Ishikawa (cell line): ENCODE data around the gene PROM1.

Experiments
- CEBPB ChIP-seq: IDR thresholded peaks from 2 replicates; pipeline ENCODE4 v1.6.1; 2012
- CREB1 ChIP-seq: IDR thresholded peaks from 2 replicates; pipeline ENCODE4 v1.6.1; 2012; ENCODE audit warnings: low read depth
- EGR1 ChIP-seq: IDR thresholded peaks from 2 replicates; pipeline ENCODE4 v1.6.1; 2012
- EP300 ChIP-seq: IDR thresholded peaks from 2 replicates; pipeline ENCODE4 v1.6.1; 2012; ENCODE audit warnings: borderline replicate concordance
- FOXM1 ChIP-seq: IDR thresholded peaks from 2 replicates; pipeline ENCODE4 v1.6.1; 2012; ENCODE audit warnings: low read depth, borderline replicate concordance
- NFIC ChIP-seq: IDR thresholded peaks from 2 replicates; pipeline ENCODE4 v1.6.1; 2012
- RAD21 ChIP-seq: IDR thresholded peaks from 2 replicates; pipeline ENCODE4 v1.6.1; 2012; ENCODE audit warnings: low read depth
- REST ChIP-seq: IDR thresholded peaks from 2 replicates; pipeline ENCODE4 v1.6.1; 2012; ENCODE audit warnings: low read depth, mild to moderate bottlenecking
- TAF1 ChIP-seq: IDR thresholded peaks from 2 replicates; pipeline ENCODE4 v1.6.1; 2012; ENCODE audit warnings: low read depth, mild to moderate bottlenecking
- TCF12 ChIP-seq: IDR thresholded peaks from 2 replicates; pipeline ENCODE4 v1.6.1; 2012; ENCODE audit warnings: low read depth
- TEAD4 ChIP-seq: IDR thresholded peaks from 2 replicates; pipeline ENCODE4 v1.6.1; 2012
- USF1 ChIP-seq: IDR thresholded peaks from 2 replicates; pipeline ENCODE4 v1.6.1; 2012
- YY1 ChIP-seq: IDR thresholded peaks from 2 replicates; pipeline ENCODE4 v1.6.1; 2012; ENCODE audit warnings: low read depth
- ZBTB7A ChIP-seq: IDR thresholded peaks from 2 replicates; pipeline ENCODE4 v1.6.1; 2012; ENCODE audit warnings: low read depth
- TF ChIP-seq, protein P1 (sequence below): IDR thresholded peaks from 2 replicates; pipeline ENCODE4 v1.6.1; 2012

Gene PROM1

GRCh38 chr4:15964159-15964558, 119.7 kb downstream of the PROM1 start:
- no peak for TF ChIP-seq REST
- peak; percentile 42 for TF ChIP-seq RAD21

DNA sequence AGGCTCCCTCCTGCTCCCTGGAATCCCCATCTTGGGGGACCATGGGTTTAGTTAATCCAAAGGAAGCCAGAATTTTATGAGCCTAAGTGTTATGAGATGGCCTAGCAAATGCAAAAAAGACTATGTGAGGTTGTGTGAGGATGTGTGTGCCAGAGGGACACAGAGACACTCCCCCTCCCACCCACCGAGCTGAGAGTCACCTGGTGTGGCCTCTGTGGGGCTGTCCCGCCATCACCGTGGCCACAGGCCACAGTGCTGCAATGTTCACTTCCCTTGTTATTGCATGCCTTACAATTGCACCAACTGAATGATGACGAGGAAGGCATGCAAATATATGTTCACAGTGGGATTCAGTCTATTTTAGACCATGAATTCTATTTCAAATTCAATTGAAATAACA, 120.2 kb downstream of the PROM1 start:
- TF ChIP-seq CREB1 (no peak), USF1 (no peak), EP300 (no peak), ZBTB7A (no peak), FOXM1 (no peak), YY1 (no peak), TCF12 (no peak), REST (no peak), RAD21 (no peak), TAF1 (no peak), TEAD4 (no peak), NFIC (no peak), EGR1 (no peak), CEBPB (no peak)
- TF ChIP-seq, protein P1, sequence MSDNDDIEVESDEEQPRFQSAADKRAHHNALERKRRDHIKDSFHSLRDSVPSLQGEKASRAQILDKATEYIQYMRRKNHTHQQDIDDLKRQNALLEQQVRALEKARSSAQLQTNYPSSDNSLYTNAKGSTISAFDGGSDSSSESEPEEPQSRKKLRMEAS, result no peak

DNA sequence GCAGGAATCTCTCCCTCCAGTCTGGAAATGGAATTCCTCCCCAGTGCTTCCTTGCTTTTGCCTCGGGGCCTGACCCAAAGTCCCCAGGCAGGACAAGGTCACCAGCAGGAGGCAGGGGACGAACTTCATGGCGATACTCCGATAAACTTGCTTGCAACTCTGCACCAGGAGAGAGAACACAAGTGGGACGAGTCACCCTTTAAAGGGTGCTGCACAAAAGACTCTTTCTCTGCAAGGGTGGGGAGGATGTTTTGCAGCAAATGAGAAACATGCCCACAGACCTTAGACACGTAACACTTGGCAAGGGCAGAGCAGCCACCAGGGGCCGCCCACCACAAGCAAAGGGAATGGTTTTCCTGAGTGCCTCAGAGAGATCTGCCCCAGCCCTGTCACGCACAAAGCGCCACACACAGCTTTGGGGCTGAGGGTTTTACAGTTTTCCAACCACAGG, 120.8 kb downstream of the PROM1 start, which contains the start of gene FGFBP2:
TSS of gene FGFBP2 (minus strand) at position 175 of the 451 bp plus-strand sequence. CDS start at position 129, 46 bp downstream.
- TF ChIP-seq RAD21 (peak; percentile 76), REST (no peak)
- TF ChIP-seq, protein P1, result no peak

DNA sequence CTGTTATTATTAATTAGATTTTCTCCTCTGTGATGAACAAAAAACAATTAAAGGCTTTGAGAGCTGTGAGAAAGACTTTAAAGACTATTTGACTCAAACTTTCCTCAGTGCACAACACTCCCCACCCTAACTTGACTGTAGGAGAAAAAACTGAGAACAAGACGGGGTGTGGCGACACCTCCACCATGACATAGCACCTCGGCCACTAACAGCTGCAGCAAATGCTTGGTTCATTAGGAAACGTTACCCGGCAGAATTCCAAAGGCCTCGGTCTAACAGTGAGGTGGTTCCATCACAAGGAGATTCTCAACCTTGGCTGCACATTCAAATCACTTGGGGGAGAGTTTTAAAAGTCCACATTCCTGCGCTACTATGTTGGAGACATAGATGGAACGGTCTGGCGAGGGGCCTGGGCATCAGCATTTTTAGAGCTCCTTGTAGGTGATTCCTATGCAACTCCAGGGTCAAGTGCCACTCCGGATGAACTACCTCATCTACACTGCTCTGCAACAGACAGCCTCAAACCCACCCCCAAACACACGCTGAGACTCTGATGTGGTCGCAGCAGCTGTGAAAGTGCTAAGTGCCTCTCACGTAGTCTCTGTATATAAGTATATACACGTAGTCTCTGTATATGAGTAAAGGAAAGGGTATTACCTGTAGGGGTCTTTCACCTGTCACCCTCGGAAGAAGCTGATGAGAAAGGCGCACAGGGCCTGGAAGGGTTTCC, 121.9 kb downstream of the PROM1 start:
- TF ChIP-seq TAF1 (no peak), NFIC (no peak), CREB1 (no peak), TEAD4 (no peak), CEBPB (no peak)

GRCh38 chr4:15958562-15958961, 125.3 kb downstream of the PROM1 start:
- TF ChIP-seq, protein P1, result no peak
- TF ChIP-seq EGR1, result no peak
